Transverse colon (tissue), 4 donors: ENCODE data around the gene C20orf173. TPM values are rescaled to one million over a fixed set of nuclear protein-coding genes. Genes with fewer than 3 reads are reported as not detected.

ENCODE experiments used
- DNase-seq: peaks from one replicate; pipeline ENCODE4 v3.0.0-alpha.2; 2019
- H3K27ac ChIP-seq, 4 donors: fragments of 200-600 bp; sonication (generic); 2 replicates each; pipeline ENCODE4 v1.5.1; 2016 to 2018; ENCODE audit warnings: inconsistent platforms in 4 of 4
- H3K27me3 ChIP-seq: fragments of 200-600 bp; sonication (generic); 2 replicates; pipeline ENCODE4 v1.5.1; 2017; ENCODE audit warnings: inconsistent platforms
- H3K36me3 ChIP-seq, 4 donors: fragments of 200-600 bp; sonication (generic); 2 replicates each; pipeline ENCODE4 v1.5.1; 2017 to 2019; ENCODE audit warnings: inconsistent platforms in 4 of 4
- H3K4me1 ChIP-seq, 4 donors: fragments of 200-600 bp; sonication (generic); 2 replicates each; pipeline ENCODE4 v1.5.1; 2017 to 2020; ENCODE audit warnings: inconsistent platforms in 4 of 4
- H3K4me3 ChIP-seq, 4 donors: fragments of 200-600 bp; sonication (generic); 1 replicate in 1 of 4; 2 replicates in 3 of 4; pipeline versions ENCODE4 v1.5.1 to v1.6.1; 2017 to 2019; ENCODE audit warnings: inconsistent platforms in 4 of 4
- H3K9me3 ChIP-seq, 2 donors: fragments of 200-600 bp; sonication (generic); 2 replicates each; pipeline ENCODE4 v1.5.1; 2017 to 2019; ENCODE audit warnings: inconsistent platforms in 2 of 2
- EP300 ChIP-seq: sonication (generic); formaldehyde crosslinking; IDR thresholded peaks from one replicate; pipeline ENCODE4 v1.6.1; 2017; ENCODE audit warnings: antibody characterized with exemption, low read depth
- POLR2A ChIP-seq: fragments of 450-650 bp; IDR thresholded peaks from one replicate; pipeline ENCODE4 v1.6.1; 2016; ENCODE audit warnings: antibody characterized with exemption, mild to moderate bottlenecking, moderate library complexity
- POLR2AphosphoS5 ChIP-seq, 3 donors: sonication (generic); formaldehyde crosslinking; IDR thresholded peaks; one replicate each; pipeline ENCODE4 v1.6.1; 2016; ENCODE audit warnings: antibody characterized with exemption in 3 of 3
- WGBS, 2 donors: methylation state at CpG; one replicate each; pipeline ENCODE4 v1.1.5; 2018; ENCODE audit warnings: low coverage in 1 of 2; 5-methylcytosine and 5-hydroxymethylcytosine counted together
- in situ Hi-C, 4 donors: fragments of 200-750 bp; cut with MboI; loops; one replicate each; pipeline versions ENCODE4 v1.15.0 to v1.15.1; 2017; ENCODE audit warnings: low sequenced_read_pairs in 3 of 4, low pct_ligation_motif_present in 1 of 4, low pct_unique_long_range_greater_than_20kb in 1 of 4
- intact Hi-C: fragments of 100-400 bp; cut with DNase I; formaldehyde crosslinking; loops from one replicate; pipeline ENCODE4 v1.15.1; 2023; ENCODE audit warnings: low total_unique reads
- total RNA-seq, 4 donors: library from RNA; depleted of rRNA; stranded (reverse); fragments of >200 nt; gene quantifications; one replicate each; pipeline ENCODE4 v1.1.0, GENCODE V29; 2016
- TF ChIP-seq, protein P1 (sequence below), 5 experiments: fragments of 200-600 bp in 3 of 5; fragments of 450-650 bp in 2 of 5; sonication (generic) in 3 of 5; IDR thresholded peaks; 1 replicate in 2 of 5; 2 replicates in 3 of 5; pipeline ENCODE4 v1.5.1; 2016 to 2017; ENCODE audit warnings: antibody characterized with exemption in 5 of 5, inconsistent platforms in 3 of 5, mild to moderate bottlenecking in 2 of 5, moderate library complexity in 1 of 5

C20orf173 gene
- total RNA-seq, 4 donors from 2014 or later = not detected

DNA sequence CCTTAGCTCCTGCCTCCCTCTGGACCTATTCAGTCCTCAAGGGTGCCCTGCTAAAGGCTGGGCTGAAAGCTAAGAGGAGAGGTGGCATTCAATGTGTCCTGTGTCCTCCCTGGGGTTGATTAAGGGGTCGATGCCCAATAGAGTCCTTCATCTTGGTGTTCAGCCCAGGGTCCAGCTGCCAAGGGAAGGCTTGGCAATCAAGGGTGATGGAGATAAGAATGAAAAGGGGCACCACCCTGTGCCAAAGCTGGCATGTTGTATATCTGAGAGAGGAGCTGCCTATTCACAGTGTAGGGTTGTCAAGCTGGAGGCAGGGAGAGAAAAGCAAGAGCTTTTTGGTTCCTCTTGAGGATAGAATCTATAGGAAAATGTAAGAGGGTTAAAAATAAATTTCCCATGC lies 12.3 kb downstream of the C20orf173 start:
- TF ChIP-seq, protein P1, sequence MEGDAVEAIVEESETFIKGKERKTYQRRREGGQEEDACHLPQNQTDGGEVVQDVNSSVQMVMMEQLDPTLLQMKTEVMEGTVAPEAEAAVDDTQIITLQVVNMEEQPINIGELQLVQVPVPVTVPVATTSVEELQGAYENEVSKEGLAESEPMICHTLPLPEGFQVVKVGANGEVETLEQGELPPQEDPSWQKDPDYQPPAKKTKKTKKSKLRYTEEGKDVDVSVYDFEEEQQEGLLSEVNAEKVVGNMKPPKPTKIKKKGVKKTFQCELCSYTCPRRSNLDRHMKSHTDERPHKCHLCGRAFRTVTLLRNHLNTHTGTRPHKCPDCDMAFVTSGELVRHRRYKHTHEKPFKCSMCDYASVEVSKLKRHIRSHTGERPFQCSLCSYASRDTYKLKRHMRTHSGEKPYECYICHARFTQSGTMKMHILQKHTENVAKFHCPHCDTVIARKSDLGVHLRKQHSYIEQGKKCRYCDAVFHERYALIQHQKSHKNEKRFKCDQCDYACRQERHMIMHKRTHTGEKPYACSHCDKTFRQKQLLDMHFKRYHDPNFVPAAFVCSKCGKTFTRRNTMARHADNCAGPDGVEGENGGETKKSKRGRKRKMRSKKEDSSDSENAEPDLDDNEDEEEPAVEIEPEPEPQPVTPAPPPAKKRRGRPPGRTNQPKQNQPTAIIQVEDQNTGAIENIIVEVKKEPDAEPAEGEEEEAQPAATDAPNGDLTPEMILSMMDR (IDR thresholded peaks at IDR 0.05) = no peak
- no peak for TF ChIP-seq EP300
- TF ChIP-seq POLR2AphosphoS5 (IDR thresholded peaks at IDR 0.05) = no peak
- no peak for TF ChIP-seq POLR2A
- Histone ChIP-seq H3K36me3 (no peaks in the 10 kb centered on the region), H3K9me3 (no peaks in the 10 kb centered on the region), H3K4me1 (no peaks in the 10 kb centered on the region), H3K4me3 (no peak overlapping the region), H3K27me3 (no peaks in the 10 kb centered on the region), H3K27ac (no peak overlapping the region)
- in situ Hi-C loops = no loop called here
- no peak for DNase-seq
- intact Hi-C loops = no loop called here
- 75% methylated on average over 1 of the region's 1 CpG; no CpG with 5 or more reads in 1 of the 2 donors for WGBS, 2 donors

DNA sequence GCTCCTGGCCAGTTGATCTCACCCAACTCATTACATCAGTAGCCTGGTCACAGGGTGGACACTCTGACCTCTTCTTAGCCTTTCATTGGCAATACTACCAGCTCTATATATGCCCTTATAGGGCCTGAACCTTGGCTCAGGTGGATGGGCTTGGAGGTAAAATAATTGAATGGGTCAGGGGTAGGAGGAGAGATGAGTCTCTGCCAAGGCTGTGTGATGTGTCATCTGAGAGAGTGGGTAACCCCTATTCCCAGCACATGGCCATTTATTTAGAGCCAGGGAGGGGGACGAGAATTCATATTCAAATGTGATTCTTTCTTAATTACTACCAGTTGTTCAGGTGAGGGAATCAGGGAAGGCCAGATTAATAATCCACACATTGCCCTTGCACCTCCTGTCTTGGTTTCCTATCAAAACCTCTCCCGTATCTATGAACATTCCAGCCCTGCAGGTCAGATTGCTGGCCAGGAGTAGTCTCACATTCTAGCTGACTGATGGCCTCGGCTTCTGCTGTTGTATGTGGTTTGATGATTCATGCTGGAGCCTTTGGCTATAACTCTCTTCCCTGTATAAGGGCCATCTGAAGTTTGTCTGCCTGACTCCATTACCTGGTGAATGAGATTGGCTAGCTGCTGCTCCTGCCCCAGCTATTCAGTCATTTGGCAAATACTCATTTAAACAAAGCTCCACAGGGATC lies 13.4 kb downstream of the C20orf173 start:
- WGBS, 2 donors = 77 to 94% methylated on average over 2 to 3 of the region's 3 CpGs
- in situ Hi-C loops (no loop called here), intact Hi-C loops (no loop called here)
- Histone ChIP-seq H3K4me1 (no peaks in the 10 kb centered on the region), H3K27me3 (no peaks in the 10 kb centered on the region), H3K27ac (no peak overlapping the region), H3K4me3 (no peak overlapping the region), H3K9me3 (no peaks in the 10 kb centered on the region), H3K36me3 (peaks cover 0 to 10% (median 2%) of the 10 kb centered on the region in 4 donors)
- DNase-seq = no peak
- TF ChIP-seq, protein P1 (IDR thresholded peaks at IDR 0.05) = no peak
- no peak for TF ChIP-seq POLR2A
- no peak for TF ChIP-seq POLR2AphosphoS5 (IDR thresholded peaks at IDR 0.05)
- no peak for TF ChIP-seq EP300

DNA sequence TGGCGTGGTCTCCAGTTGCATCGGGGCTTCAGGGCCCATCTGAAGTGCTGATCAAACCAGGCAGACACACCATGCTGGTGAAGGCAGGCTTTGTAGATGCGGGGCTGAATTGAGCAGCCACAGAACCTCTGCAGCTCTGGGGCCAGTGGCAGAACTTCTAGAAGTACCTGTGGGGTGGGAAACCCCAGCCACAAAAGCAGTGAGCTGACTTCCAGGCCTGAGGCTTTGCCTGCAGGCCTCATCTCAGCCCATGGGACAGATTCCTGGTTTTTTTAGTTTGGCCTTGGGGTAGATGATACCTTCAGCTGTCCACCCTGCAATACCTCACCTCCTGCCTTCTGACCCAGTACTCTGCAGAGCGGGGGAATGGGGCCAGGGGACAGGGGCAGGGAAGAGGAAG lies 14.1 kb downstream of the C20orf173 start:
- DNase-seq = no peak
- Histone ChIP-seq H3K4me1 (no peaks in the 10 kb centered on the region), H3K27me3 (no peaks in the 10 kb centered on the region), H3K36me3 (peaks cover 0 to 11% (median 4%) of the 10 kb centered on the region in 4 donors), H3K9me3 (no peaks in the 10 kb centered on the region), H3K4me3 (no peak overlapping the region), H3K27ac (no peak overlapping the region)
- WGBS, 2 donors = 90% methylated on average over 4 of the region's 4 CpGs; no CpG with 5 or more reads in 1 of the 2 donors
- intact Hi-C loops = no loop called here
- in situ Hi-C loops = no loop called here
- no peak for TF ChIP-seq POLR2A
- TF ChIP-seq POLR2AphosphoS5 (IDR thresholded peaks at IDR 0.05) = no peak
- no peak for TF ChIP-seq EP300
- TF ChIP-seq, protein P1 (IDR thresholded peaks at IDR 0.05) = no peak

DNA sequence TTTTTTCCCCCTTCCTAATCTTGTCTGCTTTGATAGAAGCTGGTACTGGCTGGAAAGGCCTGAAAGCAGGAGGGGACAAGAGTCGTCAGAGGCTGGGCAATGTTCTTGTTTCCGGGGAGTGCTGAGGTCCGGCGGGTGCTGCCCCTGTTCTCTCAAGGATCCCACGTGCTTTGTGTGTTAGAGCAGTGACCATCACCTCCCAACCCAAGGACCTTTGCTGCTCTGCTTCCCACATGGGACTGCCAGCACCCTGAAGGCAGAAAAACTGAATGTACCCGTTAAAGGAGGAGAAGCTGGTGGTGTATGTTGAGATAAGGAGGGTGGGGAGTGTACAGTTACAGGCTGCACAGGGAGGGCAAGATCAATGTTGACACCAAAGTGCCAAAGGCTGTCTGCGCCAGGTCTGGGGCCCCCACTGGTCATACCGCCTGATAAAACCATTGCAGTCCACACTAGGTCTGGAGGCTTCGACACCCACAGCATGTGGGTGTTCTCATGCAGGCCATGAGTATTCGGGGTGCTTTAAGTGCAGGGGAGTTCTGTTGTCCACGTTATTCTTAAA lies 15.0 kb downstream of the C20orf173 start:
- no peak for DNase-seq
- Histone ChIP-seq H3K36me3 (peaks cover 0 to 16% (median 8%) of the 10 kb centered on the region in 4 donors), H3K4me1 (no peaks in the 10 kb centered on the region), H3K4me3 (no peak overlapping the region), H3K9me3 (no peaks in the 10 kb centered on the region), H3K27ac (no peak overlapping the region), H3K27me3 (no peaks in the 10 kb centered on the region)
- intact Hi-C loops (no loop called here), in situ Hi-C loops (no loop called here)
- 90% methylated on average over 11 of the region's 11 CpGs; no CpG with 5 or more reads in 1 of the 2 donors for WGBS, 2 donors
- no peak for TF ChIP-seq EP300
- TF ChIP-seq, protein P1 (IDR thresholded peaks at IDR 0.05) = no peak
- no peak for TF ChIP-seq POLR2AphosphoS5 (IDR thresholded peaks at IDR 0.05)
- TF ChIP-seq POLR2A = no peak
